Measurements from ENCODE around the gene XRCC1.
"Not testable (repeated sequence)": the region's sequence is repeated elsewhere in the genome, so short reads cannot be mapped to it uniquely, and the experiment has no call there.

XRCC1 gene

GRCh38 chr19:43548706-43549105, 26.6 kb downstream of the XRCC1 start:
- Histone ChIP-seq H3K9ac (ENCODE audit: low read length) (no peak overlapping the region), H2AFZ (ENCODE audit: low read depth, low read length) (no peak overlapping the region), H3K4me1 (ENCODE audit: low read length) (no peaks in the 10 kb centered on the region), H4K20me1 (ENCODE audit: insufficient read depth, low read length) (no peaks in the 10 kb centered on the region), H3K9me3 (ENCODE audit: insufficient read depth, low read length) (no peaks in the 10 kb centered on the region), H3K27ac (ENCODE audit: low read length) (no peak overlapping the region), H3K79me2 (ENCODE audit: low read length) (no peaks in the 10 kb centered on the region), H3K4me3 (ENCODE audit: low read length) (no peak overlapping the region), H3K36me3 (replicated peaks; ENCODE audit: low read depth, low read length) (peaks cover 34% of the 10 kb centered on the region), H3K27me3 (ENCODE audit: low read depth, low read length) (no peaks in the 10 kb centered on the region), H3K4me2 (ENCODE audit: low read length) (no peak overlapping the region)
- TF ChIP-seq CTCF (IDR thresholded peaks at IDR 0.05; ENCODE audit: low read depth, low read length): no peak
- TF ChIP-seq EZH2phosphoT487 (IDR thresholded peaks at IDR 0.05; ENCODE audit: low read depth): no peak

- not testable (repeated sequence) for H3K27me3 ChIP-seq (ENCODE audit: low read depth, low read length); H3K9ac ChIP-seq (ENCODE audit: low read length); H3K9me3 ChIP-seq (ENCODE audit: insufficient read depth, low read length); H3K79me2 ChIP-seq (ENCODE audit: low read length); H2AFZ ChIP-seq (ENCODE audit: low read depth, low read length); H3K4me1 ChIP-seq (ENCODE audit: low read length); H3K4me3 ChIP-seq (ENCODE audit: low read length); H3K4me2 ChIP-seq (ENCODE audit: low read length); H3K27ac ChIP-seq (ENCODE audit: low read length); H4K20me1 ChIP-seq (ENCODE audit: insufficient read depth, low read length)
- peaks cover 29% of the 10 kb centered on the region for H3K36me3 ChIP-seq (replicated peaks; ENCODE audit: low read depth, low read length)
These were observed 27.4 kb downstream of the XRCC1 start for GRCh38 chr19:43547926-43548325.

- Histone ChIP-seq H3K27me3 (ENCODE audit: low read depth, low read length) (no peaks in the 10 kb centered on the region), H3K27ac (ENCODE audit: low read length) (no peak overlapping the region), H4K20me1 (ENCODE audit: insufficient read depth, low read length) (no peaks in the 10 kb centered on the region), H3K4me3 (ENCODE audit: low read length) (no peak overlapping the region), H3K4me1 (ENCODE audit: low read length) (no peaks in the 10 kb centered on the region), H3K36me3 (replicated peaks; ENCODE audit: low read depth, low read length) (peaks cover 30% of the 10 kb centered on the region), H3K9ac (ENCODE audit: low read length) (no peak overlapping the region), H2AFZ (ENCODE audit: low read depth, low read length) (no peak overlapping the region), H3K79me2 (ENCODE audit: low read length) (no peaks in the 10 kb centered on the region), H3K9me3 (ENCODE audit: insufficient read depth, low read length) (no peaks in the 10 kb centered on the region), H3K4me2 (ENCODE audit: low read length) (no peak overlapping the region)
- TF ChIP-seq CTCF (IDR thresholded peaks at IDR 0.05; ENCODE audit: low read depth, low read length) (no peak), EZH2phosphoT487 (IDR thresholded peaks at IDR 0.05; ENCODE audit: low read depth) (no peak)
These were observed 28.7 kb downstream of the XRCC1 start for GRCh38 chr19:43546581-43546980.

GRCh38 chr19:43545981-43546380, 29.3 kb downstream of the XRCC1 start:
- Histone ChIP-seq H3K36me3 (replicated peaks; ENCODE audit: low read depth, low read length) (peaks cover 27% of the 10 kb centered on the region), H3K4me2 (ENCODE audit: low read length) (no peak overlapping the region)

More at GRCh38 chr19:43545981-43546380, 29.3 kb downstream of the XRCC1 start:
- Histone ChIP-seq H3K27me3 (ENCODE audit: low read depth, low read length) (no peaks in the 10 kb centered on the region), H3K9me3 (ENCODE audit: insufficient read depth, low read length) (no peaks in the 10 kb centered on the region), H3K4me3 (ENCODE audit: low read length) (no peak overlapping the region), H3K9ac (ENCODE audit: low read length) (no peak overlapping the region), H4K20me1 (ENCODE audit: insufficient read depth, low read length) (no peaks in the 10 kb centered on the region), H3K27ac (ENCODE audit: low read length) (no peak overlapping the region), H2AFZ (ENCODE audit: low read depth, low read length) (no peak overlapping the region), H3K4me1 (ENCODE audit: low read length) (no peaks in the 10 kb centered on the region), H3K79me2 (ENCODE audit: low read length) (no peaks in the 10 kb centered on the region)
- TF ChIP-seq EZH2phosphoT487 (IDR thresholded peaks at IDR 0.05; ENCODE audit: low read depth) (no peak), CTCF (IDR thresholded peaks at IDR 0.05; ENCODE audit: low read depth, low read length) (no peak)
